ENCODE results near the gene MYEOV.

DNA sequence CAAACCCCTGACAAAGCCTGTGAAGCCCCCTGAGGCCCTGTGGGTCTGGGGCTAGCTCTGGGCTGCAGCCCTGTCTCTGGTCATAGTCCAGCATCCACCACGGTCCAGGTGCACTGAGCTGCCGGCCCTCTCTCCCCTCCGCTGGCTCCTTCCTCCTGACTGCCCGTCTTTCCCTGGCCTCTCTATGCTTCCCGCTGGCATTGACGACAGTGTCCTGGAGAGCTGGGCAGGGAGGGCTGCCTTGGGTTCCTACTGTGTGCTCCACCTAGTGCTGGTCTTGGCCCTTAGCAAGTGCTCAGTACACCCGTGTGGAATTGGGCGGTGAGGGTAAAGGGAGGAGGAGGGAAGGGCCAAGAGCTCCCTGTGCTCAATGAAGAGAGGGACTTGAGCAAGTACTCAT is 868 bp upstream of the MYEOV start:
- no peak for TF ChIP-seq CTCF (IDR thresholded peaks at IDR 0.05)
- no peak for TF ChIP-seq POLR2A (IDR thresholded peaks at IDR 0.05)
- TF ChIP-seq EP300 (IDR thresholded peaks at IDR 0.05): no peak
